Suprapubic skin (tissue), 4 donors: ENCODE results near the gene CASK.

Experiments
- CTCF ChIP-seq, 2 donors: fragments of 200-600 bp in 1 of 2; fragments of 450-650 bp in 1 of 2; sonication (generic) in 1 of 2; IDR thresholded peaks; one replicate each; pipeline ENCODE4 v1.5.1; 2016 to 2019; ENCODE audit warnings: antibody characterized with exemption in 2 of 2, mild to moderate bottlenecking in 1 of 2, moderate library complexity in 1 of 2
- EP300 ChIP-seq: sonication (generic); formaldehyde crosslinking; IDR thresholded peaks from one replicate; pipeline ENCODE4 v1.6.1; 2017; ENCODE audit warnings: antibody characterized with exemption
- POLR2AphosphoS5 ChIP-seq, 3 donors: sonication (generic); formaldehyde crosslinking; IDR thresholded peaks; one replicate each; pipeline ENCODE4 v1.6.1; 2017; ENCODE audit warnings: antibody characterized with exemption in 3 of 3

GRCh38 chrX:41707218-41707617, 216.1 kb downstream of the CASK start:
- no peak for TF ChIP-seq POLR2AphosphoS5 (IDR thresholded peaks at IDR 0.05)
- no peak for TF ChIP-seq CTCF (IDR thresholded peaks at IDR 0.05)
- TF ChIP-seq EP300 = no peak
